Activated CD8-positive, alpha-beta memory T cell treated with anti-CD3 and anti-CD28 coated beads for 4 hours (primary cell): ENCODE measurements around the gene GALNT12.

Experiments used
- DNase-seq, 2 donors: peaks; one replicate each; pipeline ENCODE4 v3.0.0-alpha.2; 2020; ENCODE audit warnings: low read depth in 2 of 2

GALNT12 gene

GRCh38 chr9:98807070-98807813, at the start of gene GALNT12:
TSS of gene GALNT12 (plus strand) at chr9:98807670. CDS start at chr9:98807699, 29 bp downstream.
- DNase-seq: peak; percentile 8 to 25

GRCh38 chr9:98760231-98760630, 47.2 kb upstream of the GALNT12 start:
- no peak for DNase-seq

DNA sequence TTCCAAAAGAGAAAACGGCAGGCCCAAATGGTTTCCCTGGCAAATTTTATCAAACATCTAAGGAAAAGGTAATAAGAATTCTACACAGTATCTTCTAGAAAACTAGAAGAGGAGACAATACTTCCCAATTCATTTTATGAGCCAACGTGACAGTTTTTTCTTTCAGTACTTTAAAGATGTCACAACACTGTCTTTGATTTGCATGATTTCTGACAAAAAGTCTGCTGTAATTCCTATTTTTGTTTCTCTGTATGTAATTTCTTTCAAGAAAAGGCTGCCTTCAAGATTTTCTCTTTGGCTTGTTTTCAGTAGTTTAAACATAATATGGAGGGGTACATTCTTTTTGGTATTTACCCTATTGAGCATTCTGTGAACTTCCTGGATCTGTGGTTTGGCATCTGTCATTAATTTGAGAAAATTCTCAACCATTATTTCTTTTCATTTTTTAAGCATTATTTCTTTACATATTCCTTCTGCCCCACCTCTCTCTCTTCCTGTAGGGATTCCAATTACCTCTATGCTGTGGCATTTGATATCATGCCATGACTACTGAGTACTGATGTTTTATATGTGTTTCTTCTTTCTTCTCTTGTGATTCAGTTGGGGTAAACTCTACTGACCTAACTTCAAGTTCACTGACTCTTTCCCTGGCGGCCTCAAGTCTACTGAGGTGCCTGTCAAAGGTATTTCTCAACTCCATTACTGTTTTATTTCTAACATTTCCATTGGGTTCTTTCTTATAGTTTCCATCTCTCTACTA, 43.3 kb upstream of the GALNT12 start:
- no peak for DNase-seq

DNA sequence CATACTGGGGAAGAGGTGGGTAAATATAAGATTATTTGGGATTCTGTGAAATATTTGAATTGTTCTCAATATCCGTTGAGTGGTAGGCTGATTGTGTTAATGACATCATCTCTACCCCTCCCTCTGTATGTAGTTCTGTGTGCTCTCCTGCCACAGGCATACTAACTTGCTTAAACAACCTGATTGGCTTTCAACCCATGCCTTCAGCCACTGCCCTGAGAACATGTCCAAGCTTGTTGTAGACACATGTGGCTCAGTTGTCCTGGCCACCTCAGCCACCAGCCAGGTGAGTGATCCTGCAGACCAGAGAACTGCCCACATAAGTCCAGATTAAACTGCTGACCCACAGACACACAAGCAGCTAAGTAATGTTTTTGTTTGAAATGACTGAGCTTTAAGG, 42.2 kb upstream of the GALNT12 start:
- no peak for DNase-seq

DNA sequence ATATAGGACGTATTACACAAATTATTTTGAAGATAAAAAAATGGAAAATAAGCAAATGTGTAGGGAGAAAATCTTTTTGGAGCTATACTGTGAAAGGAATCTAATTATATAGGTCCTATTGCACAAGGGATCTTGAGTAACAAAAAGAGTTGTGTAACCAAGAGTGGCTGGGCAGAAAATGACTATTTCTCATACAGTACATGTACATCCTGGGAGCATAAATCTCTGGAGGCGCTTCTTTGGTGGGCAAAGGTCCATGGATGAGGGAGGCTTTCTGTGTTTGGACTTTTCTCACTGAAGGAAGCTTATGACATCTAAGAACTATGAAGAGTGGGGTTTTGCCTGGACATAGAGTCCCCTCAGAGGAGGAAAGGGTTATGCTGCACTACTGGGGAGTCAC, 40.9 kb upstream of the GALNT12 start:
- DNase-seq: no peak

DNA sequence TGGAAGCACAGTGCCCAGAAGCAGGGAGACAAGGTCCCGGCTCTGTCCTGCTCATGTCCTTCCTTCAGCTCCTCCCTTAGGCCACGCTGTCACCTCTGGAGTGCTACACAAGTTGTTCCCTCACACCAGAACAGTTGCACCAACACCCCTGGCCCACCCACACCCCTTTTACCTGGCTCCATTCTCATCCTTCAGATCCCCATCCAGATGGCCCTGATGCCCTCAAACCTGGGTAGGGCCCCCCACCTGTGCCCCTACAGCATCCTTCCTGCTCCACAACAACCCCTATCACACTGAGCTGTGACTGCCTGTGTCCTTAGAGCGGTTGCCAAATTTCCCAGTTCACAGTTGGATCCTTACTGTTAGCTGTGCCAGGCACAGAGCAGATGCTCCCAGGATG, 40.3 kb upstream of the GALNT12 start:
- no peak for DNase-seq

- DNase-seq: no peak
Observed at GRCh38 chr9:98767915-98768314, 39.6 kb upstream of the GALNT12 start.

GRCh38 chr9:98768344-98768743, 39.1 kb upstream of the GALNT12 start:
- no peak for DNase-seq

DNA sequence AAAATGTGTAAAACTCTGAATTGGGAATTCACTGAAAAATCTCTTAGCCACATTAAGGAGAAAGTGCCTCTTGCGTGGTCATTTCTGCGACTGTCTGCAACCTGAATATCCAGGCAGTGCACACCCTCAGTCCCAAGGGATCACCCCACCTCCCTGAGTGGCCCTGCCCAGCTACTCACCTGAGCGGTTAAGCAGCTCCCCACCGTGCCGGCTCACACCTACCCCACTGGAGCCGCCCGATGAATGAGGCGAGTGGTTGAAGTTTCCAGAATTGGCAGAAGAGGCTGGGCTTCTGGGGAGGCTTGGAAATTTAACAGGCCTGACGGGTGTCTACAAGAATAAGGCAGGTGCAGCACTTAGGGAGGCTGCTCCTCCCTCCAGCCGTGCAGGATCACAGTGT, 36.8 kb upstream of the GALNT12 start:
- DNase-seq: no peak

GRCh38 chr9:98771209-98771874, 36.1 kb upstream of the GALNT12 start:
- DNase-seq: no peak

DNA sequence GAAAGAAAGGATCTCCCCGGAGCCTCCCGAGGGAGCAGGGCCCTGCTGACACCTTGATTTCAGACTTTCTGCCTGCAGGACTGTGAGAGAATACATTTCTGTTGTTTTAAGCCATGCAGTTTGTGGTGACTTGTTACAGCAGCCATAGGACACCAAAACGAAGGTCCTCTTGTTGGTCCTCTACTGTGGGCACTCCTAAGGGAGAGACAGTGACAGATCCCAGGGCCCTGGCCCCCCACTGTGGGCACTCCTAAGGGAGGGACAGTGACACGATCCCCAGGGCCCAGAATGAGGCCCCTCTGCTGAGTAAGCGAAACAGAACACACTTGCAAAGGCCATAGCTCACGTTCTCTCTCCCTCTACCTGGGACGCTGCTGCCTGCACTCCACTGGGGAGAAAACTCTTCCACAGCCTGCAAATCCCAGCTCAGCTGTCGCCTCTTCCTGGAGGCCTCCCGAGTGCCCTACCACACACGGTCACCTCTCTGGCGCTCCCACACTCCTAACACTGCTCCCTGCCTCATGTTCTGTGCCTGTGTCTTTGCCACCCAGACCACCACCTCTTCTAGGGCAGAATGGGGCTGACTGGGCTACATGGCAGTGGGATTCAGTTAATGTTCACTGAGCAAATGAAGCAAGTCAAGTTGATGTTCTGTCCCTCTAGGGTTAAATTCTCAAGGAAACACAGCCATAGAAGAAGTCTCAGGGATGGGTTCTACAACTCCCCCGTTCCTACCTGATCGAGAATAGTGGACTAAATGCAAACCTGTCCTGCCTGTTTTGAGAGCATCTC, 34.9 kb upstream of the GALNT12 start:
- no peak for DNase-seq

GRCh38 chr9:98773721-98774120, 33.7 kb upstream of the GALNT12 start:
- no peak for DNase-seq

- DNase-seq: no peak
Observed at GRCh38 chr9:98774746-98775145, 32.7 kb upstream of the GALNT12 start.

- DNase-seq: no peak
Observed at GRCh38 chr9:98775831-98776441, 31.5 kb upstream of the GALNT12 start.

DNA sequence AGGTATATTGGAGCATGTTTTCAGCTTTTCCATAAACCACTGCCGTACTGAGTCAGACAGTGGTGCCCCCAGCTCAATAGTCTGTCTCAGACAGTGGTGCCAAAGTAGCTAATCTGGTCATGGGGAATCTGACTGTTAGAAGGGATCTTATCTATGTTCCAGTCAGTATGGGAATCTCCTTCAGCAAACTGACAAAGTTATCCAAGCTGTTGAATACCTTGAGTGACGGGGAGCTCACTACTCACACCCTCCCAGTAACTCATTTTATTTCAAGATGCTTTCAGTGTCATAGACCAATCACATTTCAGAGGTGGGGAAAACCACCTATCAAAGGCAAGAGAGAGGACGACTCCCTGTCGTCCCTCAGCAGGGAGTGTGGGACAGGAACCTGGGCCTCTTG, 29.9 kb upstream of the GALNT12 start:
- DNase-seq: no peak

DNA sequence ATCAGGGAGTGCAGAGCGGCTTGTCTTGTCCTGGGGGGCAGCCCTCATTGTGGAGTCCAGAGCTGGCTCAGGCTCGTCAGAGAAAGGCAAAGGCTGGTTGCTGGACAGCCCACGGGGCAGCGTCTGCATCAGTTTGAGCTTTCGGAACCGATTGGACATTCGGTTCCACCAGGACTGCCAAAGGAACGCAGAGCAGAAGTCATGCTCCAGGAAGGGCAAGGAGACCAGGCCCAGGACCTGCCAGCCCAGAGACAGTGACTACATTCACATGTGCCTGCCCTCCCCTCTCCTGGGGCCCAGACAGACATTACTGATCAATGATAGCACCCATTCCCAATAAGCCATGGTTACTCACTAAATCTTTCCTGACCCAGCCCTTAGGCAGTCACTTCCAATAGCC, 29.2 kb upstream of the GALNT12 start:
- no peak for DNase-seq

GRCh38 chr9:98778711-98779530, 28.5 kb upstream of the GALNT12 start:
- DNase-seq: no peak

- DNase-seq: no peak
Observed at GRCh38 chr9:98780059-98780749, 27.3 kb upstream of the GALNT12 start.

DNA sequence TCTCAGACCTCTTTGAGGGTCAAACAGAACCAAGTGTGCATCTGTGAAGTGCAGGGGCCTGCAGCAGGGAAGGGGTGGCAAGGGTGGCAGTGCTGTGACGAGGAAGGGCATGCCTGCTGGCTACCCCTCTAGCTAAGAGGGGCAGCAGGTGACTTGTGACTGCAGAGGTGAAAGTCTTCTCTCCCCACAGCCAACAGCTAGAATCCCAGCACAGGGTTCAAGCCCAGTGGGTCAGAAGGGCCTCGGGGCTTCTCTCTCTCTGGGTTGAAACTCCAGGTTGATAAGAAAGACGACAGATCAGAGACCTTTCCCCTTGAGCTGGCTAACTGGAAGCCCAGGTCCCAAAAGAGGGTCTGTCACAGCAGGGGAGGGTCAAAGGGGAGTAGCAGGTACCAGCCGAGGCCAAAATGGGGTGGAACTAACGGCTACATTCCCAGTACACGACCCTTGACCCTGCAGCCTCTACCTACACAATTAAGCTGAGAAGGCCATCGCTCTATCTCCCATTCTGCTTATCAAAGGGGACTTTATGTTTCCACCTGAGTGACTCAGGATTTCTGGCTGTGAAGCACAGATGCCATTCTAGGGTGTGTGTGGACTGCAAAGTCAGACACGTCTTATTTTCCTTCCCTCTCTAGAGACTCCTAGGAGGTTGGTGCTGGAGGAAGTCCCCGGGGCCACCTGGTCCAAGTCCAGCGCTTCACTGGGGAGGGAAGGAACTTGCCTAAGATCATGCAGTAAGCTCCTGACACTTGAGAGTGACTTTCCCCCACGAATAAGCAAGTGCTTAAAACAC, 25.7 kb upstream of the GALNT12 start:
- DNase-seq: no peak
